ENCODE data around the gene PRM3.

The PRM3 gene

DNA sequence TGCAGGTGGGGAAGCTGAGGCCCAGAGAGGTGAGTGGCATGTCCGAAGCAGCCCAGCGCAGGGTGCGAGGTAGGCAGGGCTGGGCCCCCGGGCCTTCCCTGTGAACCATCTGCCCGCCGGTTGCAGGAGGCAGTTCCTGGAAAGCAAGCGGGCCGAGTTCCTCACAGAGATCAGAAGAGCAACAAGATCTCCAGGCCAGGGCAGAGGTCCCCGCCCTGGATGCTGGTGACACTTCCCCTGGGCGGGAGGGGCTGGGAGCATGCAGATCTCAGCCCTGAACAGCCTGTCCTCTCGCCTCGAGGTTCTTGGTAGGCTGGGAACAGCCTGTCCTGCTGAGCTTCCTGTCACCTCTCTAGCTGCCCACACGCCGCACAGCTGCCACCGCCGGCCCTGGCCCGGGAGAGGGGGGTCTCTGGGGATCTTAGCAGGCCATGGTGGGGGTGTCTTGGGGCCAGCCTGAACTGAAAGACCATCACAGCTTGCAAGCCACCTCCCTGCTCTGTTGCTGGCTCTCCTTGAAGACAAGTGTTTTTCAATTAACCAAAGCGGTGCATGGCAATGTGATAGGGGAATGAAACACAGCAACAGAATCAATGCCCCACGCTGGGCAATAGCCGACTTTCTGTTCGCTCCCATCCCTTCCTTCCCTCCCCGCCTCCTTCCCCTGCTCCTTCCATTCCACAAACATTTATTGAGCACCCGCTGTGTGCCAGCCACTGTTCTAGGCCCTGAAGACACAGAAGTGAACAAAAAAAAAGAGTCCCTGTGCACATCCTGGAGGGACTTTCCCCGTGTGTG, 49.1 kb downstream of the PRM3 start:
- no peak for DNase-seq

All from NCI-H1105 treated with DMSO at 0.1 percent for 48 hours (cell line).